Measurements from ENCODE around the gene DDX23. TPM values are rescaled to one million over a fixed set of nuclear protein-coding genes. Genes with fewer than 3 reads are reported as not detected.
A peak's percentile ranks its signal among the peaks of the same experiment; 100 is the strongest.

DDX23 gene
- total RNA-seq, 2 experiments from 2014 or later: 135 to 162 TPM

- H3K27me3 Mint-ChIP-seq: no peaks in the 10 kb centered on the region
- no peaks in the 10 kb centered on the region for H3K9me3 Mint-ChIP-seq
- POLR2A ChIA-PET: interaction anchor here (1.1 to 1.5 kb wide), 3 partner anchors 9 to 25 kb away, joined by 3 to 4 read pairs (median 3); partner anchors contain the start of genes CACNB3 and DDX23
- no peak overlapping the region for H3K4me3 Mint-ChIP-seq
- no peak for DNase-seq
- peaks cover 9% of the 10 kb centered on the region for H3K36me3 Mint-ChIP-seq
- H3K4me1 Mint-ChIP-seq: no peaks in the 10 kb centered on the region
- H3K27ac Mint-ChIP-seq: no peak overlapping the region
- ATAC-seq (ENCODE audit: low read depth): no peak
Measured at GRCh38 chr12:48827026-48827425, 24.9 kb downstream of the DDX23 start.

- H3K9me3 Mint-ChIP-seq: no peaks in the 10 kb centered on the region
- no peak overlapping the region for H3K4me3 Mint-ChIP-seq
- ATAC-seq (ENCODE audit: low read depth) (no peak), DNase-seq (no peak)
- H3K4me1 Mint-ChIP-seq: no peaks in the 10 kb centered on the region
- no peak overlapping the region for H3K27ac Mint-ChIP-seq
- POLR2A ChIA-PET: interaction anchor here (0.7 to 1.8 kb wide), 5 partner anchors 8 to 26 kb away, joined by 3 to 4 read pairs (median 4); partner anchors contain the start of genes CACNB3 and DDX23
- peaks cover 8% of the 10 kb centered on the region for H3K36me3 Mint-ChIP-seq
- H3K27me3 Mint-ChIP-seq: no peaks in the 10 kb centered on the region
Measured at GRCh38 chr12:48826209-48826855, 25.6 kb downstream of the DDX23 start.

DNA sequence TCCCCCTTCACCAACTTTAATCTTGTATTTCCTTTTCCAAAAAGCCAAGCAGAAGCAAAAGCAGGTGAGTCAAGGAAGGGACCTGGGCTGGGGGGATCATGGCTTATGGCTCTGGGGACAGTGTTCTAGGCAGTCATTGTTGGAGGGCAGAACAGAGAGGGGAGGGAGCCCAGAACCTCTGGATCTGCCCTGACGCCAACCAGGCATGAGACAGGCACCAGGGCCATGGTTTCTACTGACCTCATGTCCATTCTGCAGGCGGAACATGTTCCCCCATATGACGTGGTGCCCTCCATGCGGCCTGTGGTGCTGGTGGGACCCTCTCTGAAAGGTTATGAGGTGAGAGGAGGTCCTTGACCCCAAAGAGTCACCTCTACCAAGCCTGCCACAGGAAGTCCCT, 27.1 kb downstream of the DDX23 start:
- no peak overlapping the region for H3K27ac Mint-ChIP-seq
- H3K27me3 Mint-ChIP-seq: peaks cover 2% of the 10 kb centered on the region
- no peak overlapping the region for H3K4me3 Mint-ChIP-seq
- no peaks in the 10 kb centered on the region for H3K9me3 Mint-ChIP-seq
- no peak for DNase-seq
- no peak for ATAC-seq (ENCODE audit: low read depth)
- POLR2A ChIA-PET: interaction anchor here (1.8 kb wide), 1 partner anchor 9 kb away, joined by 4 read pairs; no protein-coding TSS in a partner anchor
- H3K36me3 Mint-ChIP-seq: peaks cover 2% of the 10 kb centered on the region
- H3K4me1 Mint-ChIP-seq: peaks cover 2% of the 10 kb centered on the region

- peaks cover 2% of the 10 kb centered on the region for H3K36me3 Mint-ChIP-seq
- H3K27ac Mint-ChIP-seq: no peak overlapping the region
- peaks cover 3% of the 10 kb centered on the region for H3K4me1 Mint-ChIP-seq
- no peaks in the 10 kb centered on the region for H3K9me3 Mint-ChIP-seq
- peaks cover 5% of the 10 kb centered on the region for H3K27me3 Mint-ChIP-seq
- POLR2A ChIA-PET: no interaction called here
- no peak overlapping the region for H3K4me3 Mint-ChIP-seq
- ATAC-seq (ENCODE audit: low read depth): no peak
- DNase-seq: no peak
Measured at GRCh38 chr12:48824112-48824511, 27.9 kb downstream of the DDX23 start.

- no peak for ATAC-seq (ENCODE audit: low read depth)
- POLR2A ChIA-PET: no interaction called here
- H3K27me3 Mint-ChIP-seq: peaks cover 8% of the 10 kb centered on the region
- no peaks in the 10 kb centered on the region for H3K9me3 Mint-ChIP-seq
- no peak for DNase-seq
- no peak overlapping the region for H3K27ac Mint-ChIP-seq
- peaks cover 4% of the 10 kb centered on the region for H3K4me1 Mint-ChIP-seq
- no peaks in the 10 kb centered on the region for H3K36me3 Mint-ChIP-seq
- H3K4me3 Mint-ChIP-seq: no peak overlapping the region
Measured at GRCh38 chr12:48823281-48823680, 28.7 kb downstream of the DDX23 start.

DNA sequence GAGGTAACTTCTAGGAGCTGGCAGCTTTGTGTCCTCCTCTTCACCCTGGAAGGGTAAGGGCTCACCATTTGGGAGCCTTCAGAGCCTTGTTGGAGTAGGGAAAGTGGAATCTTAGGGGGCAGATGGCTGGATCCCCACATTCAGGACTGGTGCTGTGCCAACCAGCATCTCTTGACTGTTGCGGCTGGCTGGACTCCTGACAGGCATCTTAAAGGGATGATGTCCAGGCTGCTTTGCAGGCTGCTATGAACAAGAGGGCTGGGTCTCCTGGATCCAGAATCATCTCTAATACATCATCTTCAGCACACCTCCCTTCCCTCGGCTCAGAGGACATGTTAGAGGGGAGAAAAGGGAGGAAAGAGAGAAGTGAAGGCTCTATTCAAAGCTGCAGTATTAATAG, 29.3 kb downstream of the DDX23 start:
- no peaks in the 10 kb centered on the region for H3K9me3 Mint-ChIP-seq
- ATAC-seq (ENCODE audit: low read depth): no peak
- no peak for DNase-seq
- H3K4me1 Mint-ChIP-seq: peaks cover 4% of the 10 kb centered on the region
- POLR2A ChIA-PET: no interaction called here
- H3K4me3 Mint-ChIP-seq: no peak overlapping the region
- H3K27me3 Mint-ChIP-seq: peaks cover 12% of the 10 kb centered on the region
- H3K36me3 Mint-ChIP-seq: no peaks in the 10 kb centered on the region
- no peak overlapping the region for H3K27ac Mint-ChIP-seq

- no peak overlapping the region for H3K4me3 Mint-ChIP-seq
- H3K27me3 Mint-ChIP-seq: peaks cover 18% of the 10 kb centered on the region
- POLR2A ChIA-PET: no interaction called here
- DNase-seq (no peak), ATAC-seq (ENCODE audit: low read depth) (no peak)
- peaks cover 6% of the 10 kb centered on the region for H3K4me1 Mint-ChIP-seq
- H3K27ac Mint-ChIP-seq: no peak overlapping the region
- no peaks in the 10 kb centered on the region for H3K9me3 Mint-ChIP-seq
- H3K36me3 Mint-ChIP-seq: peaks cover 2% of the 10 kb centered on the region
Measured at GRCh38 chr12:48822139-48822538, 29.8 kb downstream of the DDX23 start.

GRCh38 chr12:48819986-48820725, 31.8 kb downstream of the DDX23 start:
- H3K27ac Mint-ChIP-seq: no peak overlapping the region
- H3K9me3 Mint-ChIP-seq: no peaks in the 10 kb centered on the region
- H3K4me3 Mint-ChIP-seq: no peak overlapping the region
- POLR2A ChIA-PET: no interaction called here
- DNase-seq (no peak), ATAC-seq (ENCODE audit: low read depth) (no peak)
- H3K27me3 Mint-ChIP-seq: peaks cover 31% of the 10 kb centered on the region
- H3K4me1 Mint-ChIP-seq: peaks cover 16% of the 10 kb centered on the region
- H3K36me3 Mint-ChIP-seq: peaks cover 4% of the 10 kb centered on the region

DNA sequence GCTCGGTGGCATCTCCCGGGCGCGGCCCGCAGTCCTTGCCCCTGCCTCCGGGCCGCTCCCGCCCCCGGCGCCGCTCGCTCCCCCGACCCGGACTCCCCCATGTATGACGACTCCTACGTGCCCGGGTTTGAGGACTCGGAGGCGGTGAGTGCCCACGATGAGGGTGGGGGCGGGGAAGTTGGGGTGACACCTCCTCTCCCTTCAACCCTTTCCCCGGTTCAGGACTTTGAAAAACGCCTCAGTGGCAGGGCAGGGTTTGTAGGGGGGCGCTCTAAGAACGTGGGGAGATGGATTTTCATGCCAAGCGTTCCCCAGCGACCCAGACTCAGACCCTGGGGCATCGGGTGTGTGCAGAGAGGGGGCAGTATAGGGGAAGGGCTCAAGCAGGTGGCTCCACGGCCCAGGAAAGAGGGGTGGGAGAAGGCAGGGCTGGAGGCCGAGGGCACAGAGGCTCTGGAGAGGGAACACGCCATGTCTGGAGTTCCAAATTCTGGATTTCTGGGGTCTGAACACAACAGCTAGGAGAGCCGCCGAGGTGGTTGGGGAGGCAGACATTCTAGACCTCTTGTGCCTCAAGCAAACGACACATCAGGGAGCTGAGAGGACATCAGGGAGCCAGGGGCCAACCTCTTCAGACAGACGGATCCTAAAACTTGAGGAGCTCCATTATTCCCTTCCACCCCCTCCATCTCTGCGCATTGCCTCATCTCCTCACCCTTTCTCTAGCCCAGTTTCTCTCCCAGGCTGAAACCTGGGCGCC, 33.0 kb downstream of the DDX23 start:
- ATAC-seq (ENCODE audit: low read depth) (peak; percentile 1), DNase-seq (peak; percentile 47)
- POLR2A ChIA-PET: no interaction called here
- Mint-ChIP-seq H3K4me1 (peaks cover 17% of the 10 kb centered on the region), H3K36me3 (peaks cover 4% of the 10 kb centered on the region), H3K4me3 (peak overlapping the region; percentile 84), H3K9me3 (no peaks in the 10 kb centered on the region), H3K27me3 (peaks cover 31% of the 10 kb centered on the region), H3K27ac (no peak overlapping the region)

GRCh38 chr12:48817873-48818830, 33.8 kb downstream of the DDX23 start, which contains the start of gene CACNB3:
TSS of gene CACNB3 (plus strand) at chr12:48818496. CDS start at chr12:48818930, 434 bp downstream.
- H3K27ac Mint-ChIP-seq: no peak within 1 kb of the TSS
- peak; percentile 58 for ATAC-seq (ENCODE audit: low read depth)
- no peaks in the 10 kb centered on the region for H3K9me3 Mint-ChIP-seq
- peak; percentile 82 for DNase-seq
- H3K27me3 Mint-ChIP-seq: peaks cover 31% of the 10 kb centered on the region
- POLR2A ChIA-PET: interaction anchor here (0.7 kb wide), 1 partner anchor 9 kb away, joined by 3 read pairs; no protein-coding TSS in a partner anchor
- peaks cover 22% of the 10 kb centered on the region for H3K4me1 Mint-ChIP-seq
- peak within 1 kb of the TSS; percentile 90 for H3K4me3 Mint-ChIP-seq
- H3K36me3 Mint-ChIP-seq: peaks cover 4% of the 10 kb centered on the region

- no peak overlapping the region for H3K27ac Mint-ChIP-seq
- no peak for ATAC-seq (ENCODE audit: low read depth)
Measured at GRCh38 chr12:48816143-48816854, 35.7 kb downstream of the DDX23 start.

More at GRCh38 chr12:48816143-48816854, 35.7 kb downstream of the DDX23 start:
- Mint-ChIP-seq H3K4me3 (peak overlapping the region; percentile 94), H3K9me3 (no peaks in the 10 kb centered on the region), H3K4me1 (peaks cover 25% of the 10 kb centered on the region), H3K36me3 (peaks cover 4% of the 10 kb centered on the region), H3K27me3 (peaks cover 35% of the 10 kb centered on the region)
- POLR2A ChIA-PET: interaction anchor here (0.6 to 2.5 kb wide), 6 partner anchors 9 to 501 kb away, joined by 3 to 21 read pairs (median 4); partner anchors contain the start of genes DDX23 and KANSL2
- DNase-seq: no peak
